ENCODE data around the gene KRT80.

- TF ChIP-seq CHD4 (IDR thresholded peaks at IDR 0.05; ENCODE audit: borderline replicate concordance) (no peak), KDM1A (IDR thresholded peaks at IDR 0.05; ENCODE audit: low read depth) (no peak), CTCF (IDR thresholded peaks at IDR 0.05) (no peak), RFX5 (IDR thresholded peaks at IDR 0.05) (no peak), CEBPB (IDR thresholded peaks at IDR 0.05) (no peak), KDM5A (IDR thresholded peaks at IDR 0.05) (no peak)
Measured at GRCh38 chr12:52139147-52139546, 52.7 kb downstream of the KRT80 start.
